ENCODE data around the gene UBE2D2.

DNA sequence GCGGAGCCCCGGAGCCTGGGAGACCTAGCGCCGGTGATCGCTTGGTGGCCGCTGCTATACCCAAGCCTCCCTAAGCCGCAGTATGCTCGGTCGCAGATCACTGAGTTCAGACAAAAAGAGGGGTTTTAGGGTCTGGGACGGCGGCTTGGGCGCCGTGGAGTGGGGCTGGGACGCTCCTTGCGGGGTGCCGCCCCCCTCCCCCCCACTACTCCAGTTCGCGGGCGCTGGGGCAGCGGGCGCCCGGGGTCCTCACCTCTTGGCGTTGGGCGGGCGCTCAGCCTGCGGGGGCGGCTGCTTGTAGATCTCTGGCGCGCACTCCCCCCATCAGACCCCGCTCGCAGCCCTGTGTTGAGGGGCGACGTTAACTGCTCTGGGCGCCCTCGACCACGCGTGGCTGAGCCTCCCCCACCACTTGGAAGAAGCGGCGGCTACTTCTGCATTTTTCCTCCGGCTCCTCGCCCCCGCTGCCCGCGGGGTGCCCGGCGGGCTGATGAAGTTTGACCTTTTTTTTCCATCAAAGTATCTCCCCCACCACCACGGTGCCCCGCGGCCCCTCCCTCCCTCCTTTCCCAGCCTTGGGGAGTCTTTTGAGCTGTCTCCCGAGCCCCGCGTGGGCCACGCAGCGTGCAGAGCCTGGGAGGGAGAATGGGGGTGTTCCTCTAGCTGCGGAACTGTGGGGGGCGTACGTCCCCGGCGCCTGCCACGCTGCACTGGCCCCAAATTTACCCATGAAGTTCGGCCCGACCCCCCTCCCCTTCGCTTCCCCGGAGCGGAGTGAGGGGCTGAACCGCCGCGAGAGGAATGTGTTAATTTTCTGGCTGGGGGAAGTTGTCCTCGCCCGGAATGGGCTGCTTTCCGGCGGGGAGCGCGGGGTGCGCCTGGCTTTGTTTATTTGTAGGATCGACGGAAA, 88.2 kb downstream of the UBE2D2 start:
- TF ChIP-seq, protein P1, sequence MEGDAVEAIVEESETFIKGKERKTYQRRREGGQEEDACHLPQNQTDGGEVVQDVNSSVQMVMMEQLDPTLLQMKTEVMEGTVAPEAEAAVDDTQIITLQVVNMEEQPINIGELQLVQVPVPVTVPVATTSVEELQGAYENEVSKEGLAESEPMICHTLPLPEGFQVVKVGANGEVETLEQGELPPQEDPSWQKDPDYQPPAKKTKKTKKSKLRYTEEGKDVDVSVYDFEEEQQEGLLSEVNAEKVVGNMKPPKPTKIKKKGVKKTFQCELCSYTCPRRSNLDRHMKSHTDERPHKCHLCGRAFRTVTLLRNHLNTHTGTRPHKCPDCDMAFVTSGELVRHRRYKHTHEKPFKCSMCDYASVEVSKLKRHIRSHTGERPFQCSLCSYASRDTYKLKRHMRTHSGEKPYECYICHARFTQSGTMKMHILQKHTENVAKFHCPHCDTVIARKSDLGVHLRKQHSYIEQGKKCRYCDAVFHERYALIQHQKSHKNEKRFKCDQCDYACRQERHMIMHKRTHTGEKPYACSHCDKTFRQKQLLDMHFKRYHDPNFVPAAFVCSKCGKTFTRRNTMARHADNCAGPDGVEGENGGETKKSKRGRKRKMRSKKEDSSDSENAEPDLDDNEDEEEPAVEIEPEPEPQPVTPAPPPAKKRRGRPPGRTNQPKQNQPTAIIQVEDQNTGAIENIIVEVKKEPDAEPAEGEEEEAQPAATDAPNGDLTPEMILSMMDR (IDR thresholded peaks at IDR 0.05): no peak
- no peak for TF ChIP-seq POLR2A (IDR thresholded peaks at IDR 0.05)
- TF ChIP-seq EP300 (IDR thresholded peaks at IDR 0.05): no peak

All from ovary (tissue), 3 donors.